Measurements from ENCODE around the gene CRYGN. TPM values are rescaled to one million over a fixed set of nuclear protein-coding genes. Genes with fewer than 3 reads are reported as not detected.

Gene CRYGN
- total RNA-seq, 1 donor from 2014 or later: not detected

- H3K36me3 ChIP-seq: peaks cover 37% of the 10 kb centered on the region
- H3K4me1 ChIP-seq: peaks cover 10% of the 10 kb centered on the region
- H3K4me3 ChIP-seq: no peak overlapping the region
- ATAC-seq (no peak), DNase-seq (peak; percentile 57)
- intact Hi-C loops (cut with DNase I): no loop called here
- no peaks in the 10 kb centered on the region for H3K9me3 ChIP-seq
- no peak overlapping the region for H3K27ac ChIP-seq
- TF ChIP-seq CTCF (IDR thresholded peaks at IDR 0.05): no peak
- H3K27me3 ChIP-seq: peaks cover 27% of the 10 kb centered on the region
Observed at GRCh38 chr7:151379534-151380198, 60.3 kb downstream of the CRYGN start.

- intact Hi-C loops (cut with DNase I): no loop called here
- Histone ChIP-seq H3K27ac (no peak overlapping the region), H3K27me3 (peaks cover 27% of the 10 kb centered on the region), H3K4me3 (no peak overlapping the region), H3K36me3 (peaks cover 42% of the 10 kb centered on the region), H3K4me1 (peaks cover 10% of the 10 kb centered on the region), H3K9me3 (no peaks in the 10 kb centered on the region)
- DNase-seq (peak; percentile 38), ATAC-seq (no peak)
- TF ChIP-seq CTCF (IDR thresholded peaks at IDR 0.05): no peak
Observed at GRCh38 chr7:151379193-151379520, 60.8 kb downstream of the CRYGN start.

Small RNA genes lying within 50 kb of the gene (microRNA-seq; reads per million reads assigned to microRNA genes)
- not detected for gene MIR3907 (ENCODE audit: borderline microRNAs expressed)

Other genes with a start within 250 kb of the CRYGN start
- not detected for gene H2BK1, start 229.7 kb downstream of the CRYGN start, total RNA-seq
- 26.3 TPM for gene ABCF2, start 212.9 kb downstream of the CRYGN start, total RNA-seq
- gene CHPF2, start 207.7 kb downstream of the CRYGN start, total RNA-seq: 37.2 TPM
- gene SMARCD3, start 191.4 kb downstream of the CRYGN start, total RNA-seq: 61.5 TPM
- 55.2 TPM for gene NUB1, start 98.3 kb downstream of the CRYGN start, total RNA-seq
- gene WDR86, start 30.1 kb downstream of the CRYGN start, total RNA-seq: 1.3 TPM
- gene RHEB, start 79.8 kb upstream of the CRYGN start, total RNA-seq: 103 TPM

Data from upper lobe of right lung (tissue), 1 donor.